T follicular helper cell (primary cell): Measurements from ENCODE around the gene SPATA21.
A peak's percentile ranks its signal among the peaks of the same experiment; 100 is the strongest.
"Not testable (repeated sequence)": the region's sequence is repeated elsewhere in the genome, so short reads cannot be mapped to it uniquely, and the experiment has no call there.

Experiments
- DNase-seq: peaks from one replicate; pipeline ENCODE4 v3.0.0-alpha.2; 2020; ENCODE audit warnings: low read depth

The SPATA21 gene

GRCh38 chr1:16383888-16384287, 53.3 kb downstream of the SPATA21 start:
- no peak for DNase-seq

GRCh38 chr1:16380868-16381267, 56.4 kb downstream of the SPATA21 start:
- no peak for DNase-seq

GRCh38 chr1:16378443-16378842, 58.8 kb downstream of the SPATA21 start:
- DNase-seq: no peak

GRCh38 chr1:16376971-16377370, 60.3 kb downstream of the SPATA21 start:
- DNase-seq: no peak

- no peak for DNase-seq
These were observed 61.5 kb downstream of the SPATA21 start for GRCh38 chr1:16375521-16376340.

GRCh38 chr1:16374266-16374665, 63.0 kb downstream of the SPATA21 start:
- no peak for DNase-seq

- no peak for DNase-seq
These were observed 64.5 kb downstream of the SPATA21 start for GRCh38 chr1:16372535-16373285.

- DNase-seq: no peak
These were observed 65.5 kb downstream of the SPATA21 start for GRCh38 chr1:16371725-16372124.

GRCh38 chr1:16369821-16370220, 67.4 kb downstream of the SPATA21 start:
- no peak for DNase-seq

- DNase-seq: no peak
These were observed 69.0 kb downstream of the SPATA21 start for GRCh38 chr1:16367968-16368890.

GRCh38 chr1:16367258-16367967, 69.8 kb downstream of the SPATA21 start:
- peak; percentile 72 for DNase-seq

GRCh38 chr1:16366722-16367257, 70.4 kb downstream of the SPATA21 start, which contains the start of gene SZRD1:
Gene SZRD1 (plus strand): TSS chr1:16367242. CDS start chr1:16367258, 16 bp downstream.
- DNase-seq: peak; percentile 93

GRCh38 chr1:16365146-16365498, 72.1 kb downstream of the SPATA21 start:
- not testable (repeated sequence) for DNase-seq

- DNase-seq: no peak
These were observed 80.4 kb downstream of the SPATA21 start for GRCh38 chr1:16356867-16357266.

GRCh38 chr1:16354619-16355018, 82.6 kb downstream of the SPATA21 start:
- no peak for DNase-seq

GRCh38 chr1:16352842-16353535, 84.2 kb downstream of the SPATA21 start:
- no peak for DNase-seq

- peak; percentile 86 for DNase-seq
These were observed 85.0 kb downstream of the SPATA21 start, which contains the start of gene FBXO42 for GRCh38 chr1:16351994-16352841. Gene FBXO42 (minus strand): TSS chr1:16352480. CDS start chr1:16315418, 37,062 bp downstream.

- no peak for DNase-seq
These were observed 85.7 kb downstream of the SPATA21 start for GRCh38 chr1:16351456-16351993.

- DNase-seq: no peak
These were observed 87.3 kb downstream of the SPATA21 start for GRCh38 chr1:16349847-16350406.
